IPS-15b (cell line): ENCODE results near the gene NEU4.
A peak's percentile ranks its signal among the peaks of the same experiment; 100 is the strongest.
"Not testable (repeated sequence)": the region's sequence is repeated elsewhere in the genome, so short reads cannot be mapped to it uniquely, and the experiment has no call there.

Source experiments
- H3K27me3 ChIP-seq: one replicate; pipeline ENCODE4 v1.6.1; 2013; ENCODE audit warnings: low read length; ENCODE audit not compliant: control insufficient read depth, insufficient read depth
- H3K36me3 ChIP-seq: one replicate; pipeline ENCODE4 v1.6.1; 2013; ENCODE audit warnings: low read length; ENCODE audit not compliant: control insufficient read depth, insufficient read depth
- H3K4me1 ChIP-seq: one replicate; pipeline ENCODE4 v1.6.1; 2013; ENCODE audit warnings: mild to moderate bottlenecking, low read length; ENCODE audit not compliant: control insufficient read depth, insufficient read depth
- H3K4me3 ChIP-seq: one replicate; pipeline ENCODE4 v1.5.1; 2013; ENCODE audit warnings: low read depth, low read length
- H3K9ac ChIP-seq: one replicate; pipeline ENCODE4 v1.6.1; 2013; ENCODE audit warnings: low read depth, mild to moderate bottlenecking, low read length
- H3K9me3 ChIP-seq: one replicate; pipeline ENCODE4 v1.6.1; 2013; ENCODE audit warnings: mild to moderate bottlenecking, low read length; ENCODE audit not compliant: control insufficient read depth, insufficient read depth

The NEU4 gene, protein sequence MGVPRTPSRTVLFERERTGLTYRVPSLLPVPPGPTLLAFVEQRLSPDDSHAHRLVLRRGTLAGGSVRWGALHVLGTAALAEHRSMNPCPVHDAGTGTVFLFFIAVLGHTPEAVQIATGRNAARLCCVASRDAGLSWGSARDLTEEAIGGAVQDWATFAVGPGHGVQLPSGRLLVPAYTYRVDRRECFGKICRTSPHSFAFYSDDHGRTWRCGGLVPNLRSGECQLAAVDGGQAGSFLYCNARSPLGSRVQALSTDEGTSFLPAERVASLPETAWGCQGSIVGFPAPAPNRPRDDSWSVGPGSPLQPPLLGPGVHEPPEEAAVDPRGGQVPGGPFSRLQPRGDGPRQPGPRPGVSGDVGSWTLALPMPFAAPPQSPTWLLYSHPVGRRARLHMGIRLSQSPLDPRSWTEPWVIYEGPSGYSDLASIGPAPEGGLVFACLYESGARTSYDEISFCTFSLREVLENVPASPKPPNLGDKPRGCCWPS

DNA sequence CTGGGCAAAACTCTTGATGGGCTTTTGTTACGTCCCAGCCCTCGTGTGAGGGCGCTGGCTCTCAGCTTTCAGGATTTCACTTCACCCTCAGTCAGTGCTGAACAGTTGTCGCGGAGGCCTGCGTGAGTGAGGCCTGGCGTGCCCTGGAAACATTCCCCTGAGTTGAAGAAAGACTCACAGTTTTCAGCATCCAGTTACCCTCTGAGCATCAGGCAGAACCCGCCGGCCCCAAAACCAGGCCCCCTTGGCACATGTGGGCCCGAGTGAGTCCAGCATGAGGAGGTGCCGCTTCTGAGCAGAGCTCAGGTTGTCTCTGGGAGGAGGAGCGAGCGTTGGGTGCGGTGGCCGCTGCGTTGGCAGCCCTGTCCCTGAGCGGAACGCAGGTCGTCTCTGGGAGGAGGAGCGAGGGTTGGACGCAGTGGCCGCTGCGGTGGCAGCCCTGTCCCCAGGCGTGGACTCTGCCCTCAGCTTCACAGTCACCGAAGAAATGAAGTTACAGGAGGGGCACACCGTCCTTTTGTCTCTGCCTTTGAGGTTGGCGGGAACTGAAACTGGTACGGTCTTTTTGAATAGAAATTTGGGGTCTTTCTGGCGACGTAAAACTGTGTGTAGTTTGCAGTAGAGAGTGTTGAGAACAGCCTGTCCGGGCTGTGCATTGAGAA is at the start of gene NEU4:
Gene NEU4, plus strand, starts transcription at position 473 of the 662 bp plus-strand sequence. CDS start 5,292 bp downstream, outside the sequence.
- Histone ChIP-seq H3K9me3 (no peaks in the 10 kb centered on the region), H3K36me3 (no peaks in the 10 kb centered on the region), H3K4me1 (peaks cover 6% of the 10 kb centered on the region), H3K27me3 (peaks cover 10% of the 10 kb centered on the region), H3K4me3 (no peak within 1 kb of the TSS), H3K9ac (no peak within 1 kb of the TSS)

DNA sequence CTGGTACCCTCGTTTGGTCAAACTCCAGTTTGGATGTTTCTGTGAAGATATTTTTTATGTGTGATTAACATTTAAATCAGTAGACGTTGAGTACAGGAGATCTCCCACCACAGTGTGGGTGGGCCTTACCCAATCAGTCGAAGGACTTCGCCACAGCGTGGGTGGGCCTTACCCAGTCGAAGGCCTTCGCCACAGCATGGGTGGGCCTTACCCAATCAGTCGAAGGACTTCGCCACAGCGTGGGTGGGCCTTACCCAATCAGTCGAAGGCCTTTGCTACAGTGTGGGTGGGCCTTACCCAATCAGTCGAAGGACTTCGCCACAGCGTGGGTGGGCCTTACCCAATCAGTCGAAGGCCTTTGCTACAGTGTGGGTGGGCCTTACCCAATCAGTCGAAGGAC is 49.1 kb upstream of the NEU4 start:
- not testable (repeated sequence) for H3K4me3 ChIP-seq, H3K9me3 ChIP-seq, H3K27me3 ChIP-seq, H3K9ac ChIP-seq, H3K4me1 ChIP-seq
- peaks cover 12% of the 10 kb centered on the region for H3K36me3 ChIP-seq

DNA sequence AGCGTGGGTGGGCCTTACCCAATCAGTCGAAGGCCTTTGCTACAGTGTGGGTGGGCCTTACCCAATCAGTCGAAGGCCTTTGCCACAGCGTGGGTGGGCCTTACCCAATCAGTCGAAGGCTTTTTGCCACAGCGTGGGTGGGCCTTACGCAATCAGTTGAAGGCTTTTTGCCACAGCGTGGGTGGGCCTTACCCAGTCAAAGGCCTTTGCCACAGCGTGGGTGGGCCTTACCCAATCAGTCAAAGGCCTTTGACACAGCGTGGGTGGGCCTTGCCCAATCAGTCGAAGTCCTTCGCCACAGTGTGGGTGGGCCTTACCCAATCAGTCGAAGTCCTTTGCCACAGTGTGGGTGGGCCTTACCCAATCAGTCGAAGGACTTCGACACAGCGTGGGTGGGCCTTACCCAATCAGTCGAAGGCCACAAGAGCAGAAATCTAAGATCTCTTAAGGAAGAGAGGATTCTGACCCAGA is 48.7 kb upstream of the NEU4 start:
- peaks cover 3% of the 10 kb centered on the region for H3K4me1 ChIP-seq
- peaks cover 11% of the 10 kb centered on the region for H3K36me3 ChIP-seq
- H3K27me3 ChIP-seq, result no peaks in the 10 kb centered on the region
- no peak overlapping the region for H3K4me3 ChIP-seq
- H3K9ac ChIP-seq, result no peak overlapping the region
- no peaks in the 10 kb centered on the region for H3K9me3 ChIP-seq

DNA sequence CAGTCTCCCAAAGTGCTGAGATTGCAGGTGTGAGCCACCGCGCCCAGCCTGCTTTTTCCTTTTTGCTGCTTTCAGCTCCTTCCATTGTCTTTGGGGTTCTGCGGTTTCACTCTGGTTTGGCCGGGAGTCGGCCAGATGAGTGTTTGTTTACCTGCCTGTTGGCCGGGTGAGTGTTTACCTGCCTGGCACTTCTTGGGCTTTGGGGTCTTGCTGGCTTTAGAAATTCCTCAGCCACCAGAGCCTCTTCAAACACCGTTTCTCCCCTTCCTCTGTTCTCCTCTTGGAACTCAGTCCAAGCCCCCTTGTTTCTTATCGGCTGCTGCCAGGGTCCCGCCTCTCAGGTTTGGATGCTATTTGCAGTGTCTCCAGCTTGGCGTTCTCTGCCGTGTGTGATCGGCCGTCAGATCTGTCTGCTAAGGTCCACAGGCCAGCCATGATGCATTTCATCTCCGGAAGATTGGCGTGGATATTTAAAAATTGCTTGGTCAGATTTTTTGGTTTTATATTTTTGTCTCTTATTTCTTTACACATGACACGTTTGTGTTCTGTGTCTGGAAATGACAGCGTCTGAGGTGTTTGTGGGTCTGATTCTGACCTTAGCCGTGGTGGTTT is 46.6 kb upstream of the NEU4 start:
- Histone ChIP-seq H3K27me3 (no peaks in the 10 kb centered on the region), H3K9ac (no peak overlapping the region), H3K9me3 (no peaks in the 10 kb centered on the region), H3K4me3 (no peak overlapping the region), H3K36me3 (peaks cover 3% of the 10 kb centered on the region), H3K4me1 (peaks cover 3% of the 10 kb centered on the region)

DNA sequence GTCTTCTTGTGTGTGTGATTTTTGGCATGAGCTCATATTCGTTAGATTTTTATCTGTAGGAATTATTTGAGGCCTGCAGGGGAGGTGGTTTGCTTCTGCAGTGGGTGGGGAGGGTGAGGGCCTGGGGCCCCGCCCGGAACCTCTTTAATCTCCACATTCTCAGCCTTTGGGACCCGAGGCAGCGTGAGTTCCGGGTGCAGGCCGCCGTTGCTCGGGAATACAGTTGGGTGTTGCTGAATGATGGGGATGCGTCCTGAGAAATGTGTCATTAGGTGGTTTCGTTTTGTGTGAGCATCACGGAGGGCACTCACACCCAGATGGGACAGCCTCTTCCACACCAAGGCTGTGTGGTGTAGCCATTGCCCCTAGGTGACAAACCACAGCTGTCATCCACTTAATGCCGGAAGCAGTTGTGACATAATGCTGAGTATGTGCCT is 46.0 kb upstream of the NEU4 start:
- Histone ChIP-seq H3K27me3 (no peaks in the 10 kb centered on the region), H3K4me1 (peaks cover 3% of the 10 kb centered on the region), H3K9me3 (no peaks in the 10 kb centered on the region), H3K36me3 (peaks cover 3% of the 10 kb centered on the region), H3K9ac (no peak overlapping the region), H3K4me3 (no peak overlapping the region)

DNA sequence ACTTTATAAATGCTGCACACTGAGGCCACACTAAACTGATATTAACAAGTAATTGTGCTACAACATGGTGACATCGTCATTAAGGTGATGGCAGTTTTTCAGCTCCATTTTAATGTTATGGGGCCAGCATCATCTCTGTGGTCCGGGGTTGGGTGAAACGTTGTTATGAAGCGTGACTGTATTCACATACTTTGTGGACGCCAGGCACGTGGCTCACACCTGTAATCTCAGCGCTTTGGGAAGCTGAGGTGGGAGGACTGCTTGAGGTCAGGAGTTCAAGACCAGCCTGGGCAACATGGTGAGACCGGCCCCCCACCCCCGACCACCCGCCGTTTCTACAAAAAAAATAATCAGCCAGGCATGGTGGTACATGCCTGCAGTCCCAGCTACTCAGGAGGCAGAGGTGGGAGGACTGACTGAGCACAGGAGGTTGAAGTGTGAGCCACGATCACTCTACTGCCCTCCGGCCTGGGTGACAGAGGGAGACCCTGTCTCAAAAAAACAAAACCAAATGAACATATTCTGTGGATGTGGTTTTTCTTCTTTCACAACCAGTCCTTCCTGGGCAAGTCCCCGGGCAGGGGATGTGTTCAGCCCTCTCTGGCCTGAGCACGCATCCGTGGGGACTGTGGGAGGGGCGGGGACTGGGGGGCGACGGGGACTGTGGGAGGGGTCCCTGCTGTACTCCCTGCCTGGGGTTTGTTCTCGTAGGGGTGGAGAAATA is 45.3 kb upstream of the NEU4 start:
- peaks cover 3% of the 10 kb centered on the region for H3K4me1 ChIP-seq
- no peak overlapping the region for H3K4me3 ChIP-seq
- peaks cover 3% of the 10 kb centered on the region for H3K36me3 ChIP-seq
- H3K27me3 ChIP-seq, result no peaks in the 10 kb centered on the region
- no peak overlapping the region for H3K9ac ChIP-seq
- H3K9me3 ChIP-seq, result no peaks in the 10 kb centered on the region

DNA sequence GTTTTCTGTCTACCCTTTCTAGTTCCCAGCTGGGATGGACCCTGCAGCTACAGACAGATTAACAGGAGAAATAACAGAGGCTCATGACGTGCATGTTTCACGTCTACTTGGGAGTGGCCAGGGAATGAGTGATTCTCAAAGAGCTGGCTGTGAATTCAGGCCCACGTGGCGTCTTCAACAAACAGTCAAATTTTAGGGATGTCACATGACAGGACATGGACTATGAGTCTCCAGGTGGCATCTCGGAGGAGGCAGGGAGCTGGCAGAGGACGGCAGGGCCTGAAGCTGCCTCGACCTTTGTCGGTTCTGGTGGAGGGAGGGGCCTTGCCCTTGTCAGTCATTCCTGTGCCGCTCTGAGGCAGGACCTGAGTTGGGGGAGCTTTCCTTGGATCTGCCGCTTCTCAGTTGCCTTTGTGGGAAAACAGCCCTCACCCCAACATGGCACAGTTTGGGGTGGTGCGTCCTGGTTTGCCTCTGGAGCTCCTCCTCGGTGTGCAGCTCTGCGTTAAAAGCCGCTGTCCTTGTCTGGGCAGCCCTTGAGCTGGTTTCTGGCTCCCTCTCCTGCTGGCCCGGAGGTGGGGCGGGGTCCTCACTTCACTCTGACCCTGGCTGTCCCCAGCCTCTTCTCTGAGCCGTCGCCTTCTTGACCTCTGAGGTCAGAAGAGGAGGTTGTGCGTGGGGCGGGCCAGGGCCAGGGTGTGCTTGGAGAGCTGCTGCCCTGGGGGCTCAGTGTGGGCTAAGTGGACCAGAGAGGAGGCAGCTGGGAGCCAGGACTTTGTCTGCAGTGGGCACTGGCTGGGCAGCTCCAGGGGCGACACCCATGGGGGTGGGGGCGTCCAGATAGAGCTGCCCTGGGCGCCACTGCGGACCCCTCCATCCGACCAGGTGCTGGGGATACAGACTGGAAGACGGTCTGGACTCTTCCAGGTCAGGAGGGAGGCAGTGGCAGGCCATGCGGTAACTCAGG is 44.4 kb upstream of the NEU4 start:
- Histone ChIP-seq H3K9me3 (no peaks in the 10 kb centered on the region), H3K4me1 (peaks cover 3% of the 10 kb centered on the region), H3K27me3 (no peaks in the 10 kb centered on the region), H3K9ac (peak overlapping the region; percentile 47), H3K4me3 (no peak overlapping the region), H3K36me3 (peaks cover 3% of the 10 kb centered on the region)

DNA sequence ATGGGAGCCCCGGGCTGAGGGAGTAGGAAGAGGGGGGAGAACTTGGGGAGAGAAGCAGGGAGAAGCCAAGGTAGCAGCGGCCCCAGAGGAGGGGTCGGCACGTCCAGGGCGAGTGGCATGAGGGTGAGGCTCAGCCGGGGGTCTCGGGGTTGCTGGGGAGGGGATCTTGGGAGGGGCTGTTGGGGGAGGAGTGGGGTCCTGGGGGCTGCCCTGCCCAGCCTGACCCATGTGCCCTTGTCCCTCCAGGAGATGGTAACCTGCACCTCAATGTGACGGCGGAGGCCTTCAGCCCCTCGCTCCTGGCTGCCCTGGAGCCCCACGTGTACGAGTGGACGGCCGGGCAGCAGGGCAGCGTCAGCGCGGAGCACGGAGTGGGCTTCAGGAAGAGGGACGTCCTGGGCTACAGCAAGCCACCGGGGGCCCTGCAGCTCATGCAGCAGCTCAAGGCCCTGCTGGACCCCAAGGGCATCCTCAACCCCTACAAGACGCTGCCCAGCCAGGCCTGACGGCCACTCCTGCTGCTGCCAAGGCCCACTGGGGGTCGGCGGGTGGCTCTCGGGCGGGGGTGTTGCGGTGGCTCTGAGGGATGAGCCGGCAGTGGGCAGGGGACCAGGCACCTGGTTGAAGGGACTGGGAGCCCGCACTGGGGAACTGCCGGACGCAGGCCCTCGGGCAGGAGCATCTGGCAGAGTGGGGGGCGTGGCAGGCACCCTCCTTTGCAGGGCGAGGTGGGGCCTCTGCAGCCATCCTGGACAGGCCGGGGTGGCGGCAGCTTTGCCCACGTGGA is 41.3 kb upstream of the NEU4 start:
- Histone ChIP-seq H3K9ac (no peak overlapping the region), H3K27me3 (no peaks in the 10 kb centered on the region), H3K9me3 (no peaks in the 10 kb centered on the region), H3K36me3 (peaks cover 3% of the 10 kb centered on the region), H3K4me1 (peaks cover 3% of the 10 kb centered on the region), H3K4me3 (no peak overlapping the region)

DNA sequence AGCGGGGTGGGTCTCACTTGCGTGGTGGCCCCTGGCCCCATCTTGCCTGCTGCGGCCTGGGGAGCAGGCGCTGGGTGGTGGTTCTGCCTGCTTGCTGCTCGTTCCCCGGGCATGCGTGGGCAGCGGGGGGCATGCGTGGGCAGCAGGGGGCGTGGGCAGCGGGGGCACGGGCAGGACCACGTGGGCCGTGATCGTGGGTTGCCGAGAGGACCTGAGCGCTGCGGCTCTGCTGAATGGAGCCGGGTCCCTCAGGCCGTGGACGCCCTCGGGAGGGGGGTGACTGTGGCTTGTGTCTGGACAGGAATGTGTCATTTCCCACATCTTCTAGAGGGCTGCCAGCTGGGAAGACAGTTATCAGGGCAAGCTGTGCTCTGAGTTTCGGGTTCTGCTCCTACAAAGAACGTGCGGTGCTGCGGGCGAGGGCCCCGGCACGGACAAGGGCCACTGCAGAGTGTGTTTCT is 40.7 kb upstream of the NEU4 start:
- Histone ChIP-seq H3K9me3 (no peaks in the 10 kb centered on the region), H3K36me3 (peaks cover 2% of the 10 kb centered on the region), H3K27me3 (no peaks in the 10 kb centered on the region), H3K4me1 (peaks cover 3% of the 10 kb centered on the region), H3K4me3 (no peak overlapping the region), H3K9ac (no peak overlapping the region)

DNA sequence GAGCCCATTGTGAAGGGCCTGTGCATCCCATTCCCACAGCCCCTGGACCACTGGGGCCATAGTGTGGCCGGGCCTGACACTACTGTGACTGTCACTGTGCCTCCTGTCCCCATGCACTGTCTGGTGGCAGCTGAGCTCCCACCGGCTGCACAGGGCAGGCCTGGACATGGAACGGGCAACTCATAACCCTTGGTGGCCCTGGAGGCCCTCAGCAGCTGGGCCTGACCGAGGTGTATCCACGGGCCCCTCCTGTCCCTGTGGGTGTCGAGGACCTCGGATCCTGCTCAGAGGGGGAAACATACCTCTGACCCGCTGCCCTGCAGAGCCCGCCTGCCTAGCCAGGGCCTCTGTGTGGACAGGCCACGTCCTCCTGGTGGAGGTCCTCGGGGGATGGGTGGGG is 40.1 kb upstream of the NEU4 start:
- Histone ChIP-seq H3K36me3 (no peaks in the 10 kb centered on the region), H3K27me3 (no peaks in the 10 kb centered on the region), H3K4me1 (peaks cover 3% of the 10 kb centered on the region), H3K4me3 (no peak overlapping the region), H3K9ac (no peak overlapping the region), H3K9me3 (no peaks in the 10 kb centered on the region)
